HG03108 (cell line): ENCODE data around the gene CTNNA1.

Experiments
- ATAC-seq: cut with Tn5 transposase; IDR thresholded peaks from one replicate; pipeline ENCODE4 v1.9.1; 2021; ENCODE audit warnings: moderate library complexity; ENCODE audit not compliant: unreplicated experiment

The CTNNA1 gene

DNA sequence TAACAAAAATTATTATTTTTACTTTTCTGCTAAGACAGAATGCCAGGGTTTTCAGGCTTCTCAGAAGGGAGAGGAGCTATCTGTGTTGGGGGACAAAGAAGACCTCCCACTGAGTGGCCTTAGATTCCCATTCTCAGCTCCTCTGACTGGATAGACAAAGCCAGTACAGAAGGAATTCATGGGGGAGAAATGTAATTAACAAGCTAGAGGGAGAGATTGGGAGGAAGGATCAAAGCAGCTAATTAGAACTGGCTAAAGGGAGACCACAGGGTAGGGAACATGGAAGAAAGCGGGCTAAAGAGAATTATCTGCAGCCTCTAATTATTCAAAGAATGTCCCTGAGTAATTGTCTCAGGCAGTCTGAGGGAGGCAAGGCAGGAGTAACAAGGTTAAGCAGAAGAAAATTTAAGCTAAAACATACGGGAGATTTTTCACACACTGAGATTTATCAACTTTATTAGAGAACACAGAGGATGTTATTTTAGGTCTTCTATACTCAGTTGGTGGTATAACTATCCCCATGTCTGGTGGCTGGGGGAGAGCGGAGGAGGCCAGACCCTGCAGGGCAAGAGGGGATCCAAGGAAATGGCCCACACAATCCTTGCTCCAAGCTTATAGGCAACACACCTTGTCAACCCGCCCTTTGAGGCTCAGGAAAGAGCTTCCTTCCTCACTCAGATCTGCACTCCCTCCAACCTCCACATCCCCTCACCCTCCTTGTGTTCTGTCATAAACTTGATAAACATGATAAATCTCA is 209.6 kb downstream of the CTNNA1 start:
- no peak for ATAC-seq

DNA sequence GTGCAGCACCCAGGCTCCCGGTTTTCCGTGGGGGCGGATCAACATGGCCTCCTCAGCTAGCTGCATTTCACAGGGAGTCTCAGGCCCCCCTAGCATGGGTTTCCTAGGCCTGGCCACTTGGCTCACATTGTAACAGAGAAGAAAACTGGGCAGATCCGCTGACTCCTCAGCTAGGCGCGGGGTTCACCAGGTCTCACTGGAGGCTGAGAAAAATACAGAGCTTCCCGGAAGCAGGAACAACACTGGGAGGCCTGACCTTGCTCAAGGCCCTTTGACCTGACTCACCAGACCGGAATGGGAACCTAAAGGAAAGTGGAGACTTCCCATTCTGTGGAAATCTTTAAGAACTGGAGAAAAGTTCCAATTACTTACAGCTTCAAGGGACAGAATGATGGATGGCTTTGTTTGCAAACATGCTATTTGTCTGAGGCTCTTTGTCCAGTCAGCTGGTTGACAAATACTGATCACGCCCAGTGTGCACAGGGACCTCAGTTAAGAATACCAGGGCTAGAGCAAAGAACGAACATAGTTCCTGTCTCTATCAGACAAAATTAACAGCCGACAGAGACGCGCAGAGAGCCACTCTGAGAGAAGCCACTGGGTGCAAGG is 210.6 kb downstream of the CTNNA1 start:
- no peak for ATAC-seq

DNA sequence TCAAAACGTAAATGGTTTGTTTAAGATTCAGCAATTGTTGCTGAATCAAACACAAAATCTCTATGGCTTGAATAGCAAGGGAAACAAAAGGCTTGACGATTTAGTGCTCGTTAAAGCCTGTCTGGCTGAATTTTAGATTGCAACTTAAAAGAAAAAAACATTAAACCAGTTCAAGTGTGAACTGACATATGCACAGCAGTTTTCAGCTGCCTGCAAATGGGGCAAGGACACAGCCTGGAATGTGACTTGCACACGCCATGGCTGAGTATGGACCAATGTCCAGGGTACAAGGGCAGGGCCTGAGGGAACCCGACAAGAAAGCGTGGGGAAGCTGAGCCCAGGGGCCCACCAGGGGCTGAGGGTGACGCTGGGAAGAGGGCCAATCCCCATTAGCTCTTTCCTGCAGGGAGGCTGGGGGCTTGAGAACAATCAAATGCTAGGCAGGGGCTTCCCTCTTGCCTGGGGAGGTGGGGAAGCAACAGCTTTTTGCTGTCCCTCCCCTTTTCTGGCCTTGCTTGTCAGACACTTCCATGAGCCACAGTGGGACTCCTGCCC is 211.5 kb downstream of the CTNNA1 start:
- no peak for ATAC-seq

DNA sequence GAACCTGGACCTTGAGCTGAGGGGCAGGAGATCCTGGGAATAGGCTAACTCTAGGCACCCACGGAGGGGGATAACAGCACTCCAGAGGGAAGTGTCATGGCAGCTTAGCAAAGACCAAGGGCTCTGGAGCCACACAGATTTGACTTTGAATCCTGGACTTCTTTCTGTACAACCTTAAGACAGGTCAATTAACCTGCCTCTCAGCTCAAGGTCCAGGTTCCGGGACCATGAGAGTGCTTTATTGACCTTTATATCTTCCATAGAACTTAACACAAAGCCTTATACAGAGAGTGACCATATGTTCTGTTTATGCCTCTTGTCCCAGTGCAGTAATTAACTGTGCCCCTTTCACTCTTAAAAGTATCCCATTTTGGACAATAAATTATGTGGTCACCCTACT is 212.4 kb downstream of the CTNNA1 start:
- ATAC-seq = no peak

DNA sequence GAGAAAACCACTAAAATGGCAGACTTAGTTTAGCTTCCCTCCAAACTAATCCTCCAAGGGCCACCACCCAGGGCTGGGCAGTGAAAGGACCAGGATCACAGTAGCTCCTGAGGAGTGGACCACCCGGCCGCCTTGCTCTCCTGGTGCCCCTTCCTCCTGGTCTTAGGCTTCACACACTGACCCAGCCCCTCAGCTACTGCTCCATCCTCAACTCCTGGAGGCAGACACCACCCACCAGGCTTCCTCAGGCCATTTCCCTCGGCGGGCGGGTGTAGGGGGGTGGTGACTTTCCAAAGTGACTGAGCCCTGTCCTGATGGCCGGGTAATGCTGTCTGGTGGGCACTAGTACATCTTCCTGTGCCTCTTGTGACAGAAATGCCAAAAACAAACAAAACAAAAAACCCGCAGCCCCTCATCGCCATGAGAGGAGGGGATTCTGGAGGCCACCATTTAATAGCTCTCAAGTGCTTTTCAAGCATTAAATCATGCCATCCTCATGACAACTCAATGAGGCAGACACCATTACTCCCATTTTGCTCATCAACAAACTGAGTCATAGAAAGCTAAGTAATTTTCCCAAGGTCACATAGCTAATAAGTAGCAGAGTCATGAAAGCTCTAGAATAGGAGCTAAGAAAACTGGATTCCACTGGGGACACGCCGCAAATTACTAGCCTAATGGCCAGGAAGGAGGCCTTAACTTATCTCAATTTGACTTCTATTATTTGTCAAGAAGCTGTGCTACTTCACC is 213.2 kb downstream of the CTNNA1 start:
- no peak for ATAC-seq

DNA sequence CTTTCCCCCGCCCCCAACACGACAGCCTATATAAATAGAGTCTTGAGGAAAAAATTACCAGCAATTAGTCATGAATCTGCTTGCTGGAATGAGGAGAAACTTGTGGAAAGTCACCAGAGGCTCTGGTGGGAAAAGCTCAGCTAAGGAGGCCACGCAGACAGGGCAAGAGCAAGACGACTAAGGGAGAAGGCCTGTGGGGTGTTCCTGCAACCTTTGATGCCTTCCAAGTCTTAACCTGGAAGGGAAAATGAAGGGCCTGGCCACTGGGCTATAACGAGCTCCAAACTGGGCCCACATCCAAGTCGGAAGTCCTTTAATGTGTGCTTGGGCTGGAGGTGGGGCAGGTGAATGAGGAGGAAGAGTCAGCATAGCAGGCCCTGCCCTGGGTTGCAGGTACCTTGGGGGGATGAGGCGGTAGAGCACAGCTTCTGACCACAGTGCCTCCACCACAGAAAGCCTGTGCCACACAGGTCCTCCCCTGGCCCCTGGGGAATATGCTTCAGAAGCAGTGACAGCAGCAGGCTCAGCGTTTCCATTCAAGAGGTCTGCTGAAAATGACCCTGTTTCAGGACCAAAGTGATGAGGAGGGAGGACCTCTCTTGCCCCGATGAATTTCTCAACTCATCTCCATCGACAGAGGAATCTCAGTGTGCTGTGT is 214.7 kb downstream of the CTNNA1 start:
- no peak for ATAC-seq

GRCh38 chr5:138968601-138969000 is 215.4 kb downstream of the CTNNA1 start:
- ATAC-seq = no peak

- ATAC-seq = no peak
These were observed 216.2 kb downstream of the CTNNA1 start for GRCh38 chr5:138969323-138970002.

DNA sequence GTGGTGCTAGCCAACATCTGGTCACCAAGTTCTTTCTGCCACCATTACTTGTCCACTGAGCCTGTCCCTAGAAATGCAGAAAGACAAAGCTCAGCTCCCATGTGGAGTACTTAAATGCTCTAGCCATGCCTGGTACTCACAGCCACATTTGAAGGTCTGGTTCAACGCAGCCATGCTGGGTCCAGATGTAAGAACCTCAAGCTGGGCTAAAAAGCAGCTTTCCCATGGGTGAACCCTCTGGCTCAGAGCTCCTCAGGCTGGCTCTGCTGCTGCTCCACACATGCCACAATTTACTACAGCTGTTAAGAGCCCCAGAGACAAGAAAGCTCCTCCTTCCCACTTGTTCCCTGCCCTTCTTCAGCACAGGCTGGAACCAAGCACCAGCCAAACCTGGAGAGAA is 219.0 kb downstream of the CTNNA1 start:
- ATAC-seq = no peak

DNA sequence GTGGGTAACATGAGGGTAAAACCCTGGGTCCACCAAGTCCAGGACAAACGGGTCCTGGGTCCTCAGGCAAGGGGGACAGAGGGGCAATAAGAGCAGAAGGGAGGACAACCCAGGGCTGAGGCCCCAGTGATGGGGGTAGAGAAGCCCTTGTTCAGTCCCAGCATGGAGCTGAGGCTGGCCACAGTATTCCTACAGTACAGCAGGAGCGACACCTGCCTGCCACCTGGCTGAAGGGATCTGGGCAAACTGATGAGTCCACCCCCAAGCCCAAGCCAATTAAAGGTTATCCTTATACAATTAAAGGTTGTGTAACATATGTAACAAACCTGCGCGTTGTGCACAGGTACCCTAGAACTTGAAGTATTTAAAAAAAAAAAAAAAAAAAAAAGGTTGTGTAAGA is 219.6 kb downstream of the CTNNA1 start:
- no peak for ATAC-seq

DNA sequence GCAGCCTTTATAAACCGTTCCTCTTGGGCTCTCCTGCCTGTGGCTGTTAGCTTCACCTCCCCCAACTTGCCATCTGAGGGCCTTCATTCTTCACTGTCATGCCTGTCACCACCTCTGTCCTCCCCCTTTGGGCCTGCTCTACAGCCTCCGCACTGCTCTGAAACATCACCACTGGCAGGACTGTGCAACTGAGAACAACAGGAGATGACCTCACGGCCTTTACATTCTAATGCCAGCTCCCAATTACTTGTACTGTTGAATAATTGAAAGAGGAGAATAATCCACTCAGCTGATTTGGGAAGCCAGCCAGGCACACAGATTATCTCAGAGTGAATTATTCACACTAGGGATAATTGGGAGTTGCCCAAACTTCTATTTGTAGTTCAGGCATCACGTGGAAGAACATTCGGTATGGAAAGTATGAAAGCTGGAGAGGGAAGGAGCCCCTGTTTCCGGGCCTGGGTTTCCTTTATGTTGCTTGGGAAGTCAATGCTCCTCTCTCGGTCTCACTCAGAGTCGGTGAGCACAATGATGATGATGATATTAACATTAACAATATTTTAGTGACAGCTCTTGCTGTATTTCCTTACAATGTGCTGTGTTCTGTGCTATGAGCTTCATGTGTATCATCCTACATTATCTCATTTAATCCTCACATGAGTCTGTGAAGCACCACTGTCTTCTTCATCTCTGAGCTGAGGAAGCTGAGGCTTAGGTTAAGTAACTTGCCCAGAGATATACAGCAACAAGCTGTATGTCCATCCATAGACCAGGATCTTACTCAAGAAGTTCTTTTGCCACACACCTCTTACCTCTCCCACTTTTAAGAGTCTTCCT is 221.2 kb downstream of the CTNNA1 start:
- no peak for ATAC-seq

GRCh38 chr5:138975098-138975847 is 222.0 kb downstream of the CTNNA1 start:
- ATAC-seq = no peak

DNA sequence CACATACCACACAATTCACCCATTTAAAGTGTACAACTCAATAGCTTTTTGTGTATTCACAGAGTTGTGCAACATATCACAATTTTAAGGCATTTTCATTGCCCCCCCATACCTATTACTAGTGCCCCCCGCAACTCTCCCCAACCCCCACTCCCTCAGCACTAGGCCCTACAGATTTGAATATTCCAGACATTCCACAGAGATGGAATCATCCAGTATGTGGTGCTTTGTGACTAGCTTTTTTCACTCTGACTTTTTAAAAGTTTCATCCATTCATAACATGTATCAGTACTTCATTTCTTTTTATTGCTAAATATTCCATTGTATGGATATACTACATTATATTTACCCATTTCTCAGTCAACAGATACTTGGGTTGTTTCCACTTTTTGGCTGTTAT is 224.9 kb downstream of the CTNNA1 start:
- ATAC-seq = no peak

DNA sequence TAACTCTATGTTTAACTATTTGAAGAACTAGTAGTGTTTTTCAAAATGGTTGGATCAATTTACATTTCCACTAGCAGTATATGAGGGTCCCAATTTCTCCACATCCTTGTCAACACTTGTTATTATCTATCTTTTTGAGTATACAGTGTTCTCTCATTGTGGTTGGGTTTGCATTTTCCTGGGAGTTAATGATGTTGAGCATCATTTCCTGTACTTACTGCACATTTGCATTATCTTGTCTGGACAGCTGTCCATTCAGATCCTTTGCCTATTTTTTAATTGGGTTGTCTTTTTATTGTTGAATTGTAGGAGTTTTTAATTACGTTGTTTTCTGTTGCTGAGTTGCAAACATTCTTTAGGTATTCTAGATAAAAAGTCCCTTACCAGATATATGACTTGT is 225.4 kb downstream of the CTNNA1 start:
- ATAC-seq = no peak

DNA sequence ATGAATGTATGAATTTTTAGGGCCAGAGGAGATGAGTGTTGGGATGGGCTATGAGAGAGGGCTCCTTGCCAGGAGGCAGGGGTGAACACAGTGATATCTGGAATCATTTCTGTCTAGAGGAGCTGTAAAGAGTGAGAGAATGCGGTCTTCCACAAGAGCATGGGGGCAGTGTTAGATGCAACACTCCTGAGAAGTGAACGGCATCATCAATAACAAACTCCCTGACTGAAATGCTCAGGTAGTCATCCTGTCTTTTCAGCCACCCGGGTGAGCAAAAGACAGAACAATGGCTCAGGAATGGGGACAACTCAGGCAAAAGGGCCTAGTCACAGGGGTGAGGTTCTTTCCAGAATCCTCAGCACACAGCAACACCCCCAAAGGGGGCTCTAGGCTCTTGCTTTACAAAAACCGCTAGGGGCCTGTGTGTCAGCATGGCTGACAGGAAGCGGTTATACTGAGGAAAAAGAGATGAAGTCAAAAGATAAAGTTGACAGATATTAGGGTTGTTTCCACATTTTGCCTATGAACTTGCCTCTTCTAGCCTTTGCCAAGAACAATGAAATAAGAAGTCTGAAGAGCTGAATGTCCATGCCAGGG is 226.6 kb downstream of the CTNNA1 start:
- ATAC-seq = no peak

- no peak for ATAC-seq
These were observed 227.2 kb downstream of the CTNNA1 start for GRCh38 chr5:138980441-138980840.

DNA sequence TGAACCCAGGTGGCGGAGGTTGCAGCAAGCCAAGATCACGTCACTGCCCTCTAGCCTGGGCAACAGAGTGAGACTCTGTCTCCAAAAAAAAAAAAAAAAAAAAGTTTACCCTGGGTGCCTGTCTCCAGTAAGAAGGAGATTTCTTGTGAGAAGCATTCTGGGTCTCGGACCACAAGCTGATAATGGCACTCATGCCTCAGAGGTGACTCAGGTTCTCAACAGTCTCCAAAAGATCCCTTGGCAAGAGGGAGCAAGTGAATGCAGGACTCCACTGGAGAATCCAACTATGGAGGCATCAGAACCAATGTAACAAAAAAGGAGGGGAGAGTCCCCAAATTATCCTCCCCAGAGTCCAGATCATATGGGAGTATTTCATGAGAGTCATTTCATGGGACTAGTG is 227.9 kb downstream of the CTNNA1 start:
- ATAC-seq = no peak

DNA sequence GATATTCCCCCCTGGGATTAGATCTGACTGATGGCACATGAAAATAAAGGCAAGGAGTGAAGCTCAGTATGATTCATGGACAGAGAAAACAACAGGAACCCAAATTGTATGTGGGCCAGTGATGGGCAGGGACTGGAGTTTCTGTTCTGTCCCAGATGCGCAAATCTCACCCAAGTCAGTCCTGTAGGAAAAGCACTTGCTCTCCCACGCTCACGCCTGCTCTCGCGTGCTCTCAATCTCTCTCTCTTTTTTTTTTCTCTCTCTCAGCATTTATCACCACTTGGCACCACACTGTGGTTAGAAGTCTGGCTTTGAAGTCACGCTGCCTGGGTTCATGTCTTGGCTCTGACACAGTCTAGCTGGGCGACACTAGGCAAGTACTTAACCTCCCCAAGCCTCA is 228.4 kb downstream of the CTNNA1 start:
- ATAC-seq = no peak

DNA sequence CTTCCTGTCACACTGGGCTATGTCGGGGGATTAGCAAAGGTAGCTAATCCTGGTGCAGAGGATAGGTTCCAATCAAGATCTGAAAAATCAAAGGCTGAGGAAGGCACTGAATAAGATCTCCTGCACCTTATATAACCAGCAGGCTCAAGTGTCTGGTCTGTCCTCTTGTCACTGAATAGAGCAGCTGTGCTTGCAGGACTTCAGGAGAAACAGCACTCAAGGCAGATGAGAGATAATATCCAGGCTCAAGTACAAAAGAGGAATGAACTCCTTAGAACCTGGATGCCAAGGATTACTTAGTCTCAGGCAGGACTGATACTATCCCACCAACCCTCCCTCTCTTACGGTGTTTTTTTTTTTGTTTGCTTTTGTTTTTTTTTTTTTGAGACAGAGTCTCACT is 230.8 kb downstream of the CTNNA1 start:
- ATAC-seq = no peak
